Subcutaneous adipose tissue (tissue), 4 donors: Measurements from ENCODE around the gene DNAJB13. TPM values are rescaled to one million over a fixed set of nuclear protein-coding genes. Genes with fewer than 3 reads are reported as not detected.

ENCODE experiments used
- total RNA-seq, 4 donors: library from RNA; depleted of rRNA; stranded (reverse); fragments of >200 nt; gene quantifications; one replicate each; pipeline ENCODE4 v1.1.0, GENCODE V29; 2016
- TF ChIP-seq, protein P1 (sequence below): fragments of 450-650 bp; IDR thresholded peaks from one replicate; pipeline ENCODE4 v1.5.1; 2016; ENCODE audit warnings: low read depth, mild to moderate bottlenecking, control low read depth, antibody characterized with exemption, moderate library complexity

Gene DNAJB13
- total RNA-seq, 4 donors from 2014 or later: not detected

DNA sequence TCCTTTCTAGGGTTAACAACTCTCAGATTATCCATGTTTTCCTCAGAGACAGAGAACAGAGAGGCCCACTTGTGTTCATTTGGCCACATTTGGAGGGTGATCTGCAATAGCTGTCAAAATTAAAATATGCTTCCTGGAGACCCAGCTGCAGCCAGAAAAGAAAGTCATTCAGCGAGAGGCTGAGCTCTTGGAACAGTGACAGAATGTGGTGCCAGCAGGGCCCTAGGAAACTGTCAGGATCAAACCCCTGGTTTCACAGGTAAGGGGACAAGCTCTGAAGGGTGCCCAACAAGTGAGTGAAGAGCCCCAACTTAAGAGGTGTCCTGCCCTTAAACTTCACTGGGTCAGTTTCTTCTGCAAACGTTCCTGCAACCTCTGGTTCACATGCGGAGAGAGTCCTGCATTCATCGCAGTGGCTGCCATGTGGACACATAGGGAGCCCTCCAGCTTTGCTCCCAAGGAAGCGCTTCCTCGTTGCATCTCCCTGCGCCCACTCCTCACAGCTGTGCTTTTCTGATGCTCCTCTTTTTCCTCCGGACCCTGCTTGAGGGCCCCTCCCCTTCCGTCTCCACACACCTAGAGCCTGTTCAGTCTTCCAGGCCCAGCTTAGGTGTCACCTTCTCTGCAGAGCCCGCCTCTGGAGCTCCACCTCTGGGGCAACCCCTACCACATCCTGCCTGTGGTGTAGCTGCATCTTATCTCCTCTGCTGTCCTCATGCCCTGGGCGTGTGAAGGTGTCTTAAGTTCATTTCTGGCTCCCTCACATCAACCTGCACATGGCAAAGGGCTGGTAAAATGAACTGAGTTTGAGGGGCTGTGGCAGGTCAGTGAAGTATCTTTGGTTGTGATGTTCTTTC lies 54.2 kb downstream of the DNAJB13 start:
- TF ChIP-seq, protein P1, sequence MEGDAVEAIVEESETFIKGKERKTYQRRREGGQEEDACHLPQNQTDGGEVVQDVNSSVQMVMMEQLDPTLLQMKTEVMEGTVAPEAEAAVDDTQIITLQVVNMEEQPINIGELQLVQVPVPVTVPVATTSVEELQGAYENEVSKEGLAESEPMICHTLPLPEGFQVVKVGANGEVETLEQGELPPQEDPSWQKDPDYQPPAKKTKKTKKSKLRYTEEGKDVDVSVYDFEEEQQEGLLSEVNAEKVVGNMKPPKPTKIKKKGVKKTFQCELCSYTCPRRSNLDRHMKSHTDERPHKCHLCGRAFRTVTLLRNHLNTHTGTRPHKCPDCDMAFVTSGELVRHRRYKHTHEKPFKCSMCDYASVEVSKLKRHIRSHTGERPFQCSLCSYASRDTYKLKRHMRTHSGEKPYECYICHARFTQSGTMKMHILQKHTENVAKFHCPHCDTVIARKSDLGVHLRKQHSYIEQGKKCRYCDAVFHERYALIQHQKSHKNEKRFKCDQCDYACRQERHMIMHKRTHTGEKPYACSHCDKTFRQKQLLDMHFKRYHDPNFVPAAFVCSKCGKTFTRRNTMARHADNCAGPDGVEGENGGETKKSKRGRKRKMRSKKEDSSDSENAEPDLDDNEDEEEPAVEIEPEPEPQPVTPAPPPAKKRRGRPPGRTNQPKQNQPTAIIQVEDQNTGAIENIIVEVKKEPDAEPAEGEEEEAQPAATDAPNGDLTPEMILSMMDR: no peak

DNA sequence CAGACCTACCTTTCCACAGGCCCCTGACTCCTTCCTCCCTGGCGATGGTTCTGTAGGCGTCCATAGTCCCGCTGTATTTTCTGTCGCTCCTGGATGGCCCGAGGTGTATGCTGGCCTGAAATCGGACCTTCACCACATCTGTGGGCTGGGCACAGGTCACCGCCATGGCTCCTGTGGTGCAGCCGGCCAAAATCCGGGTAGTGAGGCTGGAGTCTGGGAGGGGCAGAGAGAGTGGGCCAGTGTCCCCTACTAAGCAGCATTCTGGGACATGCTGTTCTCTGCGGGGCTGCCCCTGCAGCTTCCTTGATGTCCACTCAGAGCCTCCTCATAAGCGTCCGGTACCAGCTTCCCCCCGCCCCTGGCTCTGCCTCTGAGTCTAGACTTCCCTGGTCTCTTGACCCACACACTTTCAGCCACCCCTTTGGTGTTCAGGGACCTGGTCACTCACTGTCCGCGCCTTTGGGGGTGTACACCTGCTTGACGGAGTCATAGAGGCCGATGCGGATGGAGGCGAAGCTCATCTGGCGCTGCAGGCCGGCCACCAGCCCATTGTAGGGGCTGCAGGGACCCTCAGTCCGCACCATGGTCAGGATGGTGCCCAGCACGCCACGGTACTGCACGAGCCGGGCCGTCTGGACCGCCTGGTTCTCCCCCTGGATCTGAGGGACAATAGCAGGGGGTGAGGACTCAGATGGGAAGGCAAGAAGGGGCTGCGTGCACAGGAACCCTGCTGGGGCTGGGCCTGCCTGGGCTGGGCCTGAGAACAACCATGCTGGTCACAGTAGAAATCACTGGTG lies 55.1 kb downstream of the DNAJB13 start:
- TF ChIP-seq, protein P1: no peak

DNA sequence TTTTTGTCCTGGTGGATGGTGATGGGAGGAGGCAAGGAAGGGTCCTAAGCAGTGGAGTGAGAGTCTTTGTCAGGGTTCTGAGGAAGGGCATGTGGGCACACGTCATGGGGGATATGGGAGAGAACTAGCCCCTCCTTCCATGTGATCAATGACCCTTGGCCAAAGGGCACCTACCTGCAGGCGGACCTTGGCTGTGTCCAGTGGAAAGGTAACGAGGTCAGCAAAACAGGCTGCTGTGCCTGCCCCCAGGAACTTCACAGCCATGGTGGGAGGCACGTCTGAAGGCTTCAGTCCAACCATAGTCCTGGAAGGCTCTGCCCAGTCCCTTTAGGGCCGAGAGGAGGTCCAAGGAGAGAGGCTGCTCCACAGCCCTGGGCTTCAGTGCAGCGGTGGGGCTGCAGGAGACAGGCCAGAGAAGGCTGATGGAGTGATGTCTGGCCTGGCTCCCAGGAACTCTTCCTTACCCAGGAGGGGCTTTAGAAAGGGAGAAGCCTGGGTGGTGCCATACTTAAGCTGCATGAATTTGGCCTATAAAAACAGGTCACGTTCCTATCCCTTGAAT lies 56.0 kb downstream of the DNAJB13 start:
- TF ChIP-seq, protein P1: no peak

DNA sequence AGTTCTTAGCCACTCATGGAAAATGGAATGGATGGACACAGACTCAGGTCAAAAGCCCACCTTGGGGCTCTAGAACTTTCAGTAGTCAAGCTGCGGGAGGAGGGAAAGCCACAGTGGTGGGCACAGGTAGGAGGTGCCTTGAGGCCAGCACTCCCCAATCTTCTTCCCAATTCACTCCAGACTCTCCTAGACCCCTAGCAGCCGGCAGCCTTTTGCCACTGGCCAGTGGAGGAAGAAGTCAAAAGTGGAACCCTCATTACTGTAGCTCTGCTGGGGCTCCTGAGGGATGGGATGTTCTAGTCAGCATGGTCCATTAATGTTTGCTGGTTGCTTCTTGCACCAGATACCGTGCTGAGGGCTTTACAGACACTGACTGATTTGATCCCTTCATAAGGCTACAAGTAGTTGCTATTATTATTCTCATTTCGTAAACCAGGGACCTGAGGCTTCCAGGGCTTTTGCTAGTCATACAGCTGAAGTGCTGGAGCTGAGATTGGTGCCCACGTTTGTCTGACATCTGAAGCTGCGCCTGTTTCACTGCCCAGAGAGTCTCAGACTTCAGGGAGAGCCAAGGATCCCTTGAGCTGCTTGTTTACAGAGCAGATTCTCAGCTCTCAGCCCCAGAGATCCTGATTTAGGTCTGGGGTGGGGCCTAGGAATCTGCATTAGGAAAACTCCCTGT lies 57.0 kb downstream of the DNAJB13 start:
- TF ChIP-seq, protein P1: no peak

DNA sequence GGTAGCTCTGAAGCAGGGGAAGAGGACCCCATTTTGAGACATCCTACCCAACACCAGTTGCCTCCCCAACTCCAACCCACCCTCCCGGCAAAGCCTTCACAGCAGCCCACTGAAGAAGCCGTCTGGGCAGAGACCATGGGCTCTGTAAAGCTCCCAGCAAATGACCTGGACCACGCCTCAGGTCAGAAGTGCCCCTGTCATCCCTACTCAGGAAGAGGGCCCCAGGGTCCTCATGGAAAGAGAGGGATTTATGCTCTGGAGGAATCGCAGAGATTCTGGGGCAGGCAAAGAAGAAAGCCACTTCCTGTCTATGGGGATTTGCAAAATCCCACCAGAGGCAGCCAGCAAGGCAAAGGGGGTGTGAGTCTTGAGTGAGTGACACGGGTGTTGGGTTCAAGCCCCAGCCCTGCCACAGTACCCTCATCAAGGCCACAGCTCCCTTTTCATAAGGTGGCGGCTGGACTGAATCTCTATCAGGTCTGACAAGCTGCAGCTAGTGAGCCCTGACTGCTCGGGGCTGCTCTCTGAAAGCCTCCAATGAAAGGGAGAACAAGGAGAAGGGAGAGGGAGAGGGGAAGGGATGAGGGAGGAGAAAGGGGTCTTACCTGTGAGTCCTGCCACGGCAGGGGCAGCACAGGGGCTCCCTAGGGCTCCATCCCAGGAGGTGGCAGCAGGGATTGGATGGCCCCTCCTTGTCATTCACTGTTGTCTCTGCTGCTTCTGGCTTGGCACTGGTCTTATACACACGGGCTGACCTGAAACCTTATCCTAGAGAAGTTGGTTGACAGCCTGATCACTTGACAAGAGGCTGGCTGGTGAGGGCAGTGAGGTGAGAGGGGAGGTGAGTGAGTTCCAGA lies 57.8 kb downstream of the DNAJB13 start, which contains the start of gene UCP3:
Gene UCP3, minus strand, starts transcription at position 713 of the 857 bp plus-strand sequence. CDS start 2,043 bp downstream, outside the sequence.
- TF ChIP-seq, protein P1: no peak

DNA sequence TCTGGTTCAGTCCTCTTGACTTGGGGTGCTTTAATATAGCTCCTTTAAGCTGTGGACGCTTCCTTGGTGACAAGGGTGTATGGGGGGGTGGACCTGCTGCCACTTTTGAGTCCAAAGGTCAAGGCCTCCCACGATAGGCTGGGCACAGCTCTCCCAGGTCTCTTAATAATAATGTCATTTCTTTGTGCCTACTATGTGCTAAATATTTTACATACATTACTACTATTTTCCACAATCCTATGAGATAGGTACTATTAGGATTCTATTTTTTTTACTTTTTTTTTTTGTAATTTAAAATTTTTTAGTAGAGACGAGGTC lies 58.4 kb downstream of the DNAJB13 start:
- TF ChIP-seq, protein P1: no peak
